Left lung (tissue), 10 donors: ENCODE measurements around the gene STAC. TPM values are rescaled to one million over a fixed set of nuclear protein-coding genes. Genes with fewer than 3 reads are reported as not detected.
"Not testable (repeated sequence)": the region's sequence is repeated elsewhere in the genome, so short reads cannot be mapped to it uniquely, and the experiment has no call there.

Experiments used
- ATAC-seq: fragments of 200-7000 bp; cut with Tn5 transposase; one replicate; pipeline ENCODE4 v1.9.1; 2020; ENCODE audit warnings: moderate library complexity
- DNase-seq, 4 donors: peaks; one replicate each; pipeline ENCODE4 v3.0.0-alpha.2; 2013 to 2020
- H3K27ac ChIP-seq, 2 donors: fragments of 200-600 bp; sonication (generic) in 1 of 2; one replicate each; pipeline versions ENCODE4 v1.5.0 to v1.8.0; 2020 to 2021
- H3K27me3 ChIP-seq, 2 donors: fragments of 200-600 bp; sonication (generic) in 1 of 2; one replicate each; pipeline versions ENCODE4 v1.5.0 to v1.8.0; 2020 to 2021
- H3K36me3 ChIP-seq, 2 donors: fragments of 200-600 bp; sonication (generic) in 1 of 2; one replicate each; pipeline versions ENCODE4 v1.5.0 to v1.8.0; 2020 to 2021
- H3K4me1 ChIP-seq, 2 donors: fragments of 200-600 bp; one replicate each; pipeline ENCODE4 v1.8.0; 2021
- H3K4me3 ChIP-seq, 2 donors: fragments of 200-600 bp; sonication (generic) in 1 of 2; one replicate each; pipeline versions ENCODE4 v1.5.0 to v1.8.0; 2020 to 2021; ENCODE audit warnings: mild to moderate bottlenecking in 1 of 2
- H3K9me3 ChIP-seq, 2 donors: fragments of 200-600 bp; sonication (generic) in 1 of 2; one replicate each; pipeline versions ENCODE4 v1.5.0 to v1.8.0; 2020 to 2021
- CTCF ChIP-seq, 2 donors: fragments of 200-600 bp; sonication (generic) in 1 of 2; IDR thresholded peaks; one replicate each; pipeline versions ENCODE4 v1.5.0 to v1.8.0; 2021; ENCODE audit warnings: antibody characterized with exemption in 2 of 2
- intact Hi-C, 2 donors: fragments of 100-400 bp; cut with DNase I; formaldehyde crosslinking; loops; one replicate each; pipeline versions ENCODE4 v1.11.2 to v1.14.2; 2022
- polyA plus RNA-seq, 6 donors: library from polyadenylated mRNA; unstranded; fragments of 120-200 nt; gene quantifications; one replicate each; pipeline ENCODE4 v1.2.1, GENCODE V29; 2013; ENCODE audit not compliant: insufficient read length in 6 of 6
- total RNA-seq, 2 donors: library from RNA; stranded (reverse); fragmentation: NEBNext Ultra II Directional; extraction: Animal tissue kit (Norgen Biotek cat#: 25700); gene quantifications; one replicate each; pipeline ENCODE4 v1.2.1, GENCODE V29; 2021
- donor health status: DM: no; HTN: yes; CAD: no.
- donor health status: DM: no; HTN: no; CAD: no.

Gene STAC
- total and polyA plus RNA-seq, 8 donors: 0.53 to 16.7 (median 1.2) TPM

DNA sequence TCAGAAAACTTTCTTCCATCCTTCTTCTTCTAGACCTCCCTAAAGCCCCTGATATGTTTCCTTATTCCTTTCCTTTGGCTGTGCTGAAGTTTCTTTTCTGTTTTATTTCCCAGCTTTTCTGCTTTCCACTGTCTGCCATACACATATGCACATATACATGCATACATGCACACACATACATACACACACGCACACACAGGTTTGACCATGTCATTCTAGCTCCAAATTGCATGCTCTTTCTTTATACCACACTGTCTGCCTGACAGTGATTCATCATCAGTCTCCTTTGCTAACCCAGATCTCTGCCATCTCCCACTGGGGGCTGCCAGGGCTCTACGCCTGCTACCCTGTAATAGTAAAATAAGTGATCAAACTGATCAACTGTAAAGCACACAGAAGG is 181.3 kb downstream of the STAC start:
- DNase-seq (no peak), ATAC-seq (no peak)
- Histone ChIP-seq H3K9me3 (peaks cover 0 to 10% of the 10 kb centered on the region in 2 donors), H3K4me3 (no peak overlapping the region), H3K27ac (no peak overlapping the region), H3K27me3 (no peaks in the 10 kb centered on the region), H3K4me1 (no peaks in the 10 kb centered on the region), H3K36me3 (no peaks in the 10 kb centered on the region)
- TF ChIP-seq CTCF (IDR thresholded peaks at IDR 0.05): no peak
- intact Hi-C loops: no loop called here

DNA sequence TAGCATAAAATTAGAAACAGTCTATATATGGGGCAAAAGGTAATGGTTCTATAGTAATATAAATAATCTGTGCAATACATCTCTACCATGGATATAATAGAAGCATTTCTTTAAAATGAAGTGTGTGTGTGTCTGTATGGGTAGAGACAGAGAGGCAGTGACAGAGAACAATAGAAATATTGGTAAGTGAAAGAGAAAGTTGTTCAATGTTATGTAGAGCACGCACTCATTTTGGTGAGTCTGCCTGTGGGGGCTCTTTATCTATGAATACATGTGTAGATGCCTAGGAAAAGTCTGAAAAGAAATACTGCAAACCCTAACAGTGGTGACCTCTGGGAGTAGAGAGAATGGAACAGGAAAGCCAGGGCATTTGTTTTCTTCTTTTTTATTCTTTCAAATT is 182.6 kb downstream of the STAC start:
- Histone ChIP-seq H3K27me3 (no peaks in the 10 kb centered on the region), H3K4me1 (no peaks in the 10 kb centered on the region), H3K36me3 (no peaks in the 10 kb centered on the region), H3K9me3 (peaks cover 0 to 13% of the 10 kb centered on the region in 2 donors), H3K4me3 (no peak overlapping the region), H3K27ac (no peak overlapping the region)
- DNase-seq (no peak), ATAC-seq (no peak)
- no peak for TF ChIP-seq CTCF (IDR thresholded peaks at IDR 0.05)
- intact Hi-C loops: no loop called here

DNA sequence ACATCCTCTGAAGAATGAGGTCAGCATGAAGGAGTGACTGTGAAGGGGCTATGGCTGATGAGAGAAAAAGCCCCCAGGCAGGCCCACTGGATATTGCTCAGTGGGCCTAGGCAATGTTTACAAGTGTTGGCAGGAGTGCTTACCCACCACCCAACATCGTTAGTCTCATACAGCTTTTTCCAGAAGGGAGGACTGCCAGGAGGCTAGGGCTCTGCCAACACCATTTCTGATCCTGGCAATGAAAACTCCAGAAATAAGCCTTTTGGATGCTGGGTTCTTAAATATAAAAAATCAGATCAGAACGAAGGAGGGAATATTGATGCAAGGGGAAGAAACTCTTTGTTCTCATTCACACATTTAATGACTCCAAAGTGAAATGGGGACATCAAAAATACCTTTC is 194.9 kb downstream of the STAC start:
- Histone ChIP-seq H3K27ac (no peak overlapping the region), H3K4me1 (no peaks in the 10 kb centered on the region), H3K9me3 (peaks cover 0 to 35% of the 10 kb centered on the region in 2 donors), H3K36me3 (no peaks in the 10 kb centered on the region), H3K4me3 (no peak overlapping the region), H3K27me3 (no peaks in the 10 kb centered on the region)
- intact Hi-C loops: no loop called here
- DNase-seq (no peak), ATAC-seq (no peak)
- TF ChIP-seq CTCF (IDR thresholded peaks at IDR 0.05): no peak

DNA sequence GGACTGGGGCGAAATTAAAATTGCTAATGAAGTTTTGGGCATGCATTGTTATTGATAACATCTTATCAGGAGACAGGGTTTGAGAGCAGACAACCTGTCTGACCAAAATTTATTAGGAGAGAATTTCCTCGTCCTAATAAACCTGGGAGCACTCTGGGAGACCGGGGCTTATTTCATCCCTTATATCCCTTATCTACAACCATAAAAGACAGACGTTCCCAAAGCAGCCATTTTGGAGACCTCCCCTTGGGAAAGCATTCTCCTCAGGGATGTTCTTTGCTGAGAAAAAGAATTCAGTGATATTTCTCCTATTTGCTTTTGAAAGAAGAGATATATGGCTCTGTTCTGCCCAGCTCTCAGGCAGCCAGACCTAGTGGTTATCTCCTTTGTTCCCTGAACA is 198.1 kb downstream of the STAC start:
- ATAC-seq, H3K4me1 ChIP-seq, H3K4me3 ChIP-seq, H3K36me3 ChIP-seq, H3K27ac ChIP-seq, DNase-seq, H3K27me3 ChIP-seq, intact Hi-C loops: not testable (repeated sequence)
- H3K9me3 ChIP-seq: peaks cover 0 to 41% of the 10 kb centered on the region in 2 donors

DNA sequence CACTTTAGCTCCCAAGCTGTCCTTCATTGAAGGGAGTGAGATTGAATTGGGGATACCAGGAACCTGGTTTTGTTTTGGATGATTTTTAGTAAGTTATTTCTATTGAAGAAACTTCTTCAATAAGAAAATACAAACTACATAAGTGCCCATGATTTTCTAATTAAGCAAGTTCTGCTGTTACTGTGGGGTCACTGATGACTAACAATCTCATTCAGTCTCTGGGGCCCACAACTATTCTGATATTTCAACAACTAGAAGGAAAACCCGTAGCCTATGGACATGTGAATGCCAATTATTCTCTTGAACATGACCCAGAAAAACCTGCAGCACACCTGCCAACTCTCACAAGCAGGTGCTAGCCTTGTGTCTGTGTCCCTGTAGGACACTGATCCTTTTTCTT is 199.4 kb downstream of the STAC start:
- Histone ChIP-seq H3K36me3 (no peaks in the 10 kb centered on the region), H3K27me3 (no peaks in the 10 kb centered on the region), H3K4me1 (no peaks in the 10 kb centered on the region), H3K27ac (no peak overlapping the region), H3K4me3 (no peak overlapping the region), H3K9me3 (peaks cover 0 to 47% of the 10 kb centered on the region in 2 donors)
- intact Hi-C loops: no loop called here
- DNase-seq (no peak), ATAC-seq (no peak)
- no peak for TF ChIP-seq CTCF (IDR thresholded peaks at IDR 0.05)

GRCh38 chr3:36580716-36581115 is 200.4 kb downstream of the STAC start:
- H3K9me3 ChIP-seq: peaks cover 0 to 54% of the 10 kb centered on the region in 2 donors
- no peaks in the 10 kb centered on the region for H3K27me3 ChIP-seq
- no peak for TF ChIP-seq CTCF (IDR thresholded peaks at IDR 0.05)
- no peaks in the 10 kb centered on the region for H3K36me3 ChIP-seq
- H3K4me1 ChIP-seq: no peaks in the 10 kb centered on the region
- intact Hi-C loops: no loop called here
- ATAC-seq (no peak), DNase-seq (no peak)
- no peak overlapping the region for H3K4me3 ChIP-seq
- no peak overlapping the region for H3K27ac ChIP-seq
